ENCODE data around the gene TBC1D30.
"Not testable (repeated sequence)": the region's sequence is repeated elsewhere in the genome, so short reads cannot be mapped to it uniquely, and the experiment has no call there.

Gene TBC1D30

DNA sequence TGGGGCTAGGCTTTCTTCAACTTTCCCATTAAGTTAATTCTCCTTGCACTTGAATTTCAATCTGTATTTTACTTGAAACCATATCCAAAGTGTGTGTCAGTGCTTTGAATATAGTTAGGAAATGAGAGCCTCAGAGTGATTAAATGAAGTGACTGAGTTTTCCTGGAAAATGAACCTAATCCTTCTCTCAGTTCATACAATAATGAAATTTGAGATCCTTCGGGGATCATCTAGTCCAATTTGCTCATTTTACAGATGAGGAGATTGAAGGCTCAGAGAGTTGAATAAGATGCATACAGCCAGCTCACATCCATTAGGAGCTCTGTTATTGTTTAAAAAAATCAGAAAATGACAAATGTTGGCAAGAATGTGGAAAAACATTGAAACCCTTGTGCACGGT is 18.3 kb upstream of the TBC1D30 start:
- no peak for DNase-seq (ENCODE audit: low read depth in 2 of 2)

- DNase-seq (ENCODE audit: low read depth in 2 of 2): peak; percentile 46 to 56
Observed at GRCh38 chr12:64806593-64807460, 17.6 kb upstream of the TBC1D30 start.

- DNase-seq (ENCODE audit: low read depth in 2 of 2): no peak
Observed at GRCh38 chr12:64808110-64808509, 16.3 kb upstream of the TBC1D30 start.

- DNase-seq (ENCODE audit: low read depth in 2 of 2): peak in 1 of 2 experiments; percentile 15
Observed at GRCh38 chr12:64810831-64811230, 13.6 kb upstream of the TBC1D30 start.

DNA sequence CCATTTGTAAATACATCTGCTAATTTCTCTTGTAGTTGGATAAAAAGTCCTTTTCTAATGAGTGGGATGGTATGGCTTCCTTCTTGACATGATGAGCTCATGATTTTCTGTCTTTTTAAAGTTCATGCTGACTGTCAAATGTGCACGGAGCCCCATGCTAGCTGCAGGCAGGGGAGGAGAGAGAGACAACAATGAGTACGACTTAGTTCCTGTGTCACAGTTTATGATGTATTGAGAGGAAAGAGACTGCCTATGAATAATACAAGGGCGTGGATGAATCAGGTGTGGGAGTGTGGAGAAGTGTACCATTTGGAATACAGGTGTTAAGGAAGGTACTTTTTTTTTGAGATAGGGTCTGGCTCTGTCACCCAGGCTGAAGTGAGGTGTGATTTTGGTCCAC is 10.7 kb upstream of the TBC1D30 start:
- DNase-seq (ENCODE audit: low read depth in 2 of 2): no peak

- no peak for DNase-seq (ENCODE audit: low read depth in 2 of 2)
Observed at GRCh38 chr12:64814432-64814831, 10.0 kb upstream of the TBC1D30 start.

DNA sequence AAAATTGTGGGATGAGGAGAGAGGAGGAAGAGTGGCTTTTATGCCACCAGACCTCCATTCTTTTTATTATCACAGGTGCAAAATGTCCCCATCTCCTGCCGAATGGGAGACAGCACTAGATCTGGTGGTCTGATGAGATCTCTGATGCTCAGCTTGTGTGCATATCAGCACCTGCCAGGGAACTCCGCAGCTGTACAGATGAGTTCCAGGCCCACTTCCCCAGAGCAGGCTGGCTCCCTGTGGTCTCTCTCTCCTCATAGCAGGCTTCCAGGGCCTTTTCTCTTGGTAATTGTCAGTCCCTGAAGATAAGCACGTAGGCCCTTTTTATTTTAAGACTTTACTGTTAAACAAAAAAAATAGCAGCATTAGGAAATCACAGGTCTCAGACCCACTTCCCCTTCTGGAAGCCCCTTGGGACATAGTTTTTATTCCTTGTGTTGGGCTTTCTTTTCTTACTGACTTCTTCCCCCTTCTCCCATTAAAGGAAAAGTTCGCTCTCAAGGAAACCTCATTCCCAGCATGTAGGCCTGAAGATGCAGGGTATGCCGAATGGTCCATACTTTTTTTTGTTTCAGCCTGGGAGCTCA is 4.5 kb upstream of the TBC1D30 start:
- DNase-seq (ENCODE audit: low read depth in 2 of 2): no peak

DNA sequence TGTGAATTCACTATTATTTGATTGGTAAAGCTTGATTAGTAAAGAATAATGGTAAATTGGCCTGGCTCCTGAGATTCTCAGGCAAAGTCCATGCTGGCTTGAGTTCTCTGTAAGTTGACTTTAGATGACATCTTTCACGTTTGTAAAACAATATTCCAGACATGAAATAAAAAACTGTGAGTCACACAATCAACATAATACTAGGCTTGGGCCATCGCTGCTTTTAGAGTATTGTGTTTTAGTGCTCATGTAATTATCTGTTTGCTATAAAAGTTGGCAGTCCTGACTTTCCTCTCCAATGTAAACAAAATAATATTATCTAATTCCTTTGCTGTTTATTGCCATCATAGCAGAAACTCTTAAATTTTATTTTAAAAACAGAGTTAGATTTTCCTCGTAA is 3.9 kb upstream of the TBC1D30 start:
- DNase-seq (ENCODE audit: low read depth in 2 of 2): no peak

GRCh38 chr12:64821116-64821630 is 3.3 kb upstream of the TBC1D30 start:
- DNase-seq (ENCODE audit: low read depth in 2 of 2): no peak

DNA sequence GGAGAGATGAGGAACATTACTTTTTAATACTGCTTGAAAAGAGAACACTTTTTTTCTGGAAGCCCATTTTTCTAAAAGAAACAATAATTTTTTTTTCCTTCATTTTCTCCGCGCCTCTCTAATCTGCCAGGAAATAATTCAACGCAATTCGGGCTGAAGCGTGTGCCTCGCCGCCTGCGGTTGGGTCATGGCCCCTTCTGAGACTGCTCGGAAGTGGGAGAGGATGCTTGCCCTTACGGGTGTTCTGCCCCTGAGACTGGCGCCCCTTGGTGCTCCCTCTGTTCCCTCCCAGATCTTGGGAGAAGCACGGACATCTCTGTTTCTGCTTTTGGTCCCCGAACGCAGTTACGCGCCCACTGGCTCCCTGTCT is 332 bp upstream of the TBC1D30 start:
- no peak for DNase-seq (ENCODE audit: low read depth in 2 of 2)

GRCh38 chr12:64825143-64826021 is 935 bp downstream of the TBC1D30 start:
- no peak for DNase-seq (ENCODE audit: low read depth in 2 of 2)

DNA sequence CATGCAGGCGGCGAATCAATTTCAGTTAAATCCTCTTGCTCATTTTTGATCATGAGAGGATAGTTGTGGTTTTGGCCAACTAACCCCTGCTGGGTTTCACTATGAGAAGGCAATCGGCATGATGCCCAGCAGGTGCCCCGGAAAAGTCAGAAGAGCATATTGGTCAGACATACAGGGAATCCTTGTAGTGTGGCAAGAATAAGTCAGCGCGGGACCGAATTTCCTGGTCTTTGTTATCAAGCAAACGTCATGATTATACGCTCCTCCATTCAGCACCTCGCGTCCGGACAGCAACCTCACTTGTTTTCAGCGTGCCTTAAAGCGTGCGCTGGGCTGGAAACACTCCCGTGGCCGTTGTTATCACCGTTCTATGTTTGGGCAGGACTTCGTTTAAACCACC is 1.8 kb downstream of the TBC1D30 start:
- peak in 1 of 2 experiments; percentile 17 for DNase-seq (ENCODE audit: low read depth in 2 of 2)

DNA sequence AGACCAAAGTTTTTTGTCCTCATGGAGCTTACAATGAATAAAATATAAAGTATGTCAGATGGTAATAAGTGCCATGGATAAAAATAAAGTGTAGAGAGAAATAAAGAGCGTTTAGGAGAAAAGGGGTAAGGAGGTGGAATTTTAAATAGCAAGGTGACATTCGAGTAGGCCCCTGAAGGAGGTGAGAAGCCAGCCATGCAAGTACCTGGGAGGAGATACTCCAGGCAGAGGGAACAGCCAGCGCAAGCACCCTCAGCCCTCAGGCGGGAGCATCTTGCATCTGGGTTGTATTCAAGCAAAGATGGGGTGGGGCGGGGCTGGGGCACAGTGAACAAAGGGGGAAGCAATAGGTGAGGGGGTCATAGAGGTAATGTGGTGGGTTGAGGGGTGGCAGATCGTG is 4.3 kb downstream of the TBC1D30 start:
- no peak for DNase-seq (ENCODE audit: low read depth in 2 of 2)

DNA sequence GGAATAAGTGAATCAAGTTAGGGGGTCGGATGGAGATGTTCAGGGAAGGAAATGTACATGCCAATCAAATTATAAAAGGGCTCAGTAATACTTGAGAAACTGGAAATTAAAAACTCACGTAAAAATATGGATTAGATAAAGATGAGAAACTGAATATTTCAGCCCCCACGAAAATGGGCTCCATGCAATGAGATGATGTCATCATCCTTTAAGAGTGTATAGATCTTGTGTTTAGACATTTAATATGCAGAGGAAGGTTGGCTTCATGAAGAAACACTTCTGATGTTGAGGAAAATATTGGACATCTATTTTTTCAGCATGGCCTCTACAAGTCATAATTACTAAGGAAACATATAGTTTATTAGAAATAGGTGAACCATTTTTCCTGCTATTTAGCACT is 9.5 kb downstream of the TBC1D30 start:
- DNase-seq (ENCODE audit: low read depth in 2 of 2): no peak

DNA sequence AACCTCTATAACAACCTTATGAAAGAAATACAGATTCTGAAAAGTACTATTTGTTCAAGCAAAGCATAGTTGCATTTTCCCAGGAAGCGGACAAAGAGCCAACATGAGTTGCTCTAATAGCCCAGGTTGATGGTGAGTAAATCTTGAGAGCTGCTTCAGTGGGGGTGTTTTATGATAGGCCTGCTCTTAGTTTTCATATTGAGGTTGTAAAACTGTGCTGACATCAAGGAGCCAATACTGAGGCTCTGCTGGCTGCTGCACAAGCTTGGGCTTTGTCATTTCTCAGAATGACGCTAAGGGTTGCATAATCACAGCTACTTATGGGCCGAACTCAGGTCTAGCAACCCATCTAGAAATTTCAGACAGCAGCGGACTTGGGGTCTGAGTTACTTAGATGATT is 11.5 kb downstream of the TBC1D30 start:
- DNase-seq (ENCODE audit: low read depth in 2 of 2): no peak

DNA sequence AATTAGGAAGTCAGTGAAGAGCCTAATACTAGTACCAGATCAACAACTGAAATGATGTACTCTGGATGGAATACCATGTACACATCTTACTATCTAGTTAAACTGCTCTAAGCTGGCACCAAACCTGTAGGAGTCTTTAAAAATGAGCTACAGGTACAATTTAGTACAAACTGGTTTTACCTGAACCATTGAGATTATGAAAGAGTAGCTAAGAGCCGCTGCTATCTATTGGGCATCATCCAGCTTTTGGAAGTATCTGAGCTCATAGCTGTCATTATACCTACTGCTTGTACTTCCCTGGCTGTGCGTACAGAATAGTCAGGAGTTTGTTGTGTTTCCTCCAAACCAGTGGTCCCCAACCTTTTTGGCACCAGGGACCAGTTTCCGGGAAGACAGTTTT is 12.4 kb downstream of the TBC1D30 start:
- no peak for DNase-seq (ENCODE audit: low read depth in 2 of 2)

- no peak for DNase-seq (ENCODE audit: low read depth in 2 of 2)
Observed at GRCh38 chr12:64837427-64837826, 13.0 kb downstream of the TBC1D30 start.

GRCh38 chr12:64840119-64840518 is 15.7 kb downstream of the TBC1D30 start:
- no peak for DNase-seq (ENCODE audit: low read depth in 2 of 2)

GRCh38 chr12:64840949-64841717 is 16.7 kb downstream of the TBC1D30 start:
- DNase-seq (ENCODE audit: low read depth in 2 of 2): no peak

- not testable (repeated sequence) for DNase-seq (ENCODE audit: low read depth in 2 of 2)
Observed at GRCh38 chr12:64848409-64848808, 24.0 kb downstream of the TBC1D30 start.

- DNase-seq (ENCODE audit: low read depth in 2 of 2): no peak
Observed at GRCh38 chr12:64858882-64859605, 34.6 kb downstream of the TBC1D30 start.

Measured in fibroblast of skin of left quadriceps (primary cell).